SH-SY5Y (cell line): ENCODE data around the gene LARGE1.

Experiments used
- GATA2 ChIP-seq: IDR thresholded peaks from 2 replicates; pipeline ENCODE4 v1.6.1; 2011; ENCODE audit warnings: mild to moderate bottlenecking, low read depth, low read length
- GATA3 ChIP-seq: IDR thresholded peaks from 2 replicates; pipeline ENCODE4 v1.6.1; 2011; ENCODE audit warnings: low read depth, mild to moderate bottlenecking, low read length, moderate library complexity

DNA sequence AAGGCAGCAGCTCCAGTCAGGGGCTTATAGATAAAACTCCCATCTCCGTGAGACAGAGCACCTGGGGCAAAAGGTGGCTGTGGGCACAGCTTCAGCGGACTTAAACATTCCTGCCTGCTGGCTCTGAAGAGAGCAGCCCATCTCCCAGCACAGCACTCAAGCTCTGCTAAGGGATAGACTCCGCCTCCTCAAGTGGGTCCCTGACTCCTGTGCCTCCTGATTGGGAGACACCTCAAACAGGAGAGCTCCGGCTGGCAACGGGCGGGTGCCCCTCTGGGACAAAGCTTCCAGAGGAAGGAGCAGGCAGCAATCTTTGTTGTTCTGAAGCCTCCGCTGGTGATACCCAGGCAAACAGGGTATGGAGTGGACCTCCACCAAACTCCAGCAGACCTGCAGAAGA lies 279.4 kb downstream of the LARGE1 start:
- no peak for TF ChIP-seq GATA3
- TF ChIP-seq GATA2, result no peak
